ENCODE data around the gene XCL2.
"Not testable (repeated sequence)": the region's sequence is repeated elsewhere in the genome, so short reads cannot be mapped to it uniquely, and the experiment has no call there.

XCL2 gene

DNA sequence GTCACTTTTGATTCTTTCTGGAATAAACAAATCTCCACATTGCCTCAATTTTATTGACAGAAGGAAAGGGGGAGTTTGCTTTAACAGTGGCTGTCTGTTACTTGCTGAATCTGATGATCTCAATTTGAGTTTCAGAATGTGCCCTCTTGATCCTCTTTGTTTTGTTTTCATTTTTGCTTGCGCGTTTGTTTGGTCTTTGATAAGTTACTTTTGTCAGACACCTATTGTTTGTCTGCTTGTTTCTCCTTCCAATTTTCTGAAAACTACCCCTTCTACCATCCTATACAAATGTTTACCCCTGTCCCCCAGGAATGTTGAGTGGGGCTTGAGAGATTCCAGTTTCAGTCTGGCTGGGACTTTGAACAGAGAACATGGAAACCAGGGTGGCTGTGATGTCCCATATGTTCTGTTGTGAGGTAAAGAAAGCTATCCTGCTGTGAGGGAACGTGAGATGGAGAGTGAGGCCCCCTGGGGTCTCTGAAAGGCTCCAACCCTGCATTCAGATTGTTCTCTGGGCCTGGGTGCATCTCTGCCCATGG, 11.8 kb upstream of the XCL2 start:
- no peak for DNase-seq

GRCh38 chr1:168554603-168555483, 11.0 kb upstream of the XCL2 start:
- DNase-seq, result no peak

- DNase-seq, result no peak
Observed at GRCh38 chr1:168553680-168554553, 10.1 kb upstream of the XCL2 start.

DNA sequence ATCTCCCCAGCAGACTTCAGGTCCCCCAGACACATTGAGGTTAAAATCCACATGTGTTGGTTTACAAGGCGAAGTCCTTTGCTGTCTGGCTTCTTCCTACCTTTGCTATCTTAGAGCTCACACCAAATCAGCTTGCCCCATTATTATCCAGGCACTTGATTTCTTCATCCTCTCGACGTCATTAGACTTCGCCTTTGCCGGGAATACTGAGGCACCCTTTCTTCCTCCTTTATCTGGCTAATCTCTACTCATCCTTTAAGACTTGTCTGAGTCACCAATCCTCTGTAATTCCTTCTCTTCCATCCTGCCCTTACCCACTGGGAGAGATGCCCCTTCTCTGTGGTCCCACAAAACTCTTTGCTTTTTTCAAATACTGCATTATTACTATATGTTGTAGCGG, 9.2 kb upstream of the XCL2 start:
- no peak for DNase-seq

DNA sequence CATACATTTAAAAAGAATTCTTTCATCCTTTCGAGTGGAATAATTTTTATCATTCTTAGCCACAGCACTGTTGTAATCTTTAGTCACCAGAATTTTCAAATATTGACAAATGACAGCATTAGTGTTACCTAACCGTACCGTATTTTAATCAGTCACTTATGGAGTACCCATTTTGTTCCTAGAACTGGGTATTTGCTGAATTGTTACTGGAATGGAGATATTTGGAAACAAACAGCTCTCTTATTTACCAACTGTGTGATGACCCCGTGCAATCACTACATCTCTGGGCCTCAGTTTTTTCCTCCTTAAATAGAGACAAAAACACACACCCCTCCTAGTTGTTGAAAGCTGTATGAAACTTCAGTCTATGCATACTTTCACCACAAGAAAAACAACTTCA, 7.9 kb upstream of the XCL2 start:
- DNase-seq, result no peak

- DNase-seq, result no peak
Observed at GRCh38 chr1:168550971-168551370, 7.2 kb upstream of the XCL2 start.

DNA sequence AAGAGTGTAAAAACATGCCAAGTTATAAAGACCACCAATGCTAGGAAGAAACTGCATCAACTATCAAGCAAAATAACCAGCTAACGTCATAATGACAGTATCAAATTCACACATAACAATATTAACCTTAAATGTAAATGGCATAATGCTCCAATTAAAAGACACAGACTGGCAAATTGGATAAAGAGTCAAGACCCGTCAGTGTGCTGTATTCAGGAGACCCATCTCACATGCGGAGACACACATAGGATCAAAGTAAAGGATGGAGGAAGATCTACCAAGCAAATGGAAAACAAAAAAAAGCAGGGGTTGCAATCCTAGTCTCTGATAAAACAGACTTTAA, 2.7 kb upstream of the XCL2 start:
- DNase-seq, result not testable (repeated sequence)

DNA sequence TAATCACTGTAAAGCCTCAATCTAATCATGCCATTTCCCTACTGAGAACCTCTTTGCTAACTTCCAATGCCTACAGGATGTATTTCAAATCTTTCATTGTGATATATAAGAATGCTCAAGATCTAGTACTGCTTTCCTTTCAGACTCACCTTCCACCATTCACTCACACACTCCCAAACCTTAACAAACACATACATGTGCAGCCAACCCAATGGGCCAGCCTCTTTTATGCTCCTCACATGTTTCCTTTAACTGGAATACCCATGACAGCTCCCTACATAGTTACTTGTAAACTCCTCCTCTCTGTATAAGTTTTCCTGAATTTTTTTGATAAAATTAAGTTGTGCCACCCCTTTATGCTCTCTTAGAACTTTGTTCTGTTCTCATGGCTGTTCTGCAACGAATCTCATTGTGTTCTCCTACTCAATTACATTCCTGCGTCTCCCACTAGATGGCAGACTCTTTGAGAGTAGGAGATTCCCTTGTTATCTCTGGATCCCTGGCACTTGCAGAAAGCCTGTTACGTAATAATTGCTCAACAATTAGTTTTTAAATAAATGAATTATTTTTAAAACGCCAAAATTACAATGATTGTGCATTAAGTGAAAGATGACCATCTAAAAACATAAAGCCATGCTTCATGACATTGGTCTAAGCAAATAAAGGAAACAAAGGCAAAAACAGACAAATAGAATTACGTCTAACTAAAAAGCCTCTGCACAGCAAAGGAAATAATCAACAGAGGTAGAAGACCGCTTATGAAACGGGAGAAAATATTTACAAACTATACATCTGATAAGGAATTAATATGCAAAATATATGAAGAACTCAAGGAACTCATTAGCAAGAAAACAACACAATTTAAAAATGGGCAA, 2.1 kb upstream of the XCL2 start:
- not testable (repeated sequence) for DNase-seq

DNA sequence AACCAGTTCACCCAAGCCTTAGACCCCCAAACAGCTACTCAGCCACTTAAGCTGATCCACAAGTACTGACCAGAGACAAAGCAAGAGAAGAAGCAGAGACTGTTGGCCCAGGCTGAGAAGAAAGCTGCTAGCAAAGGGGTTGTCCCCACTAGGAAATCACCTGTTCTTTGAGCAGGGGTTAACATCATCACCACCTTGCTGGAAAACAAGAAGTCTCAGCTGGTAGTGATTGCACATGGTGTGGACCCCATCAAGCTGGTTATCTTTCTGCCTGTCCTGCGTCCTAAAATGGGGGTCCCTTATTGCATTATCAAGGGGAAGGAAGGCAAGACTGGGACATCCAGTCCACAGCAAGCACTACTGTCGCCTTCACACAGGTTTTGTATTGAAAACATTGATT, 819 bp downstream of the XCL2 start:
- not testable (repeated sequence) for DNase-seq

DNA sequence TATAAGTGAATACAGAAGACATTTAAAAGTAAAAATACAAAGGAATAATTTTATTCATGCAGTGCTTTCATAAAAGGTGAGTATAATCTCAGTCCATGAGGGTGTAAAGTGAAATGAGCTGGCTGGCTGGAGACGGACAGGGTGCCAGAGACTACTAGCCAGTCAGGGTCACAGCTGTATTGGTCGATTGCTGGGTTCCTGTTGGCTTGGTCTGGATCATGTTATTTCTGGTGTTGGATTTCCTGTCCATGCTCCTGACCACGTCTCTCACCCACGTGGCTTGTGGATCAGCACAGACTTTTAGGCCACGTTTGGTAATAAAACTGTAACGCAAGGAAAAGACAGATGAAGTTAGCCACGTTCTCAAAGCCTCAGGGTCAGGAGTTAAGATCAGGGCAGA, 3.0 kb downstream of the XCL2 start:
- not testable (repeated sequence) for DNase-seq

- peak; percentile 7 for DNase-seq
Observed at GRCh38 chr1:168535536-168535935, 8.3 kb downstream of the XCL2 start.

GRCh38 chr1:168531615-168532345, 12.0 kb downstream of the XCL2 start:
- no peak for DNase-seq

GRCh38 chr1:168529518-168529917, 14.3 kb downstream of the XCL2 start:
- DNase-seq, result no peak

DNA sequence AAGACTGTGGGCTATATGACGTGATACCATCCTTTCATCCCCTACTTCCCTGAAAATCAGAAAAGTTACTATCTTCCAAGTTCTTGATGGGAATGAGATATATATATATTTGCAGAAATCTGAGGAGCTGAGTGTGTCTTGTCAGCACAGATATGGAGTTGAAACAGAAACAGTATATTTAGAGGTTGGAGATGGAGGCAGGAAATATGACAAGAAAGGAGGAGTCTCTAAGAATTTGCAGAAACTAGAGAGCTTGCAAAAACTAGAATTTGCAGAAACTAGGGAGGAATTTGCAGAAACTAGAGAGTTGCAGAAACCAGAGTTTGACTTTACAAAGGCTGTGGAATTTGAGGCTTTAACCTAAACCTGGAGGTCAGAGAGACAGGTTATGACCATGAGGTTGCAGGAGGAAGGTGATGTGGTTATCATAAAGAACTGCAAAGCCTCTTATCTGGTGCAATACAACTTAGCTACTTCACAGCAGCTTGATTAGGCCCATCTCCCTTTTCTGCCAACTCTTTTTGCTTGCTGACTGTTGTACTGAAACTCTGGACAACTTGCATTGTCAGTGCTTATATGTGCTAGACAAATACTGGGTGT, 22.3 kb downstream of the XCL2 start:
- DNase-seq, result no peak

DNA sequence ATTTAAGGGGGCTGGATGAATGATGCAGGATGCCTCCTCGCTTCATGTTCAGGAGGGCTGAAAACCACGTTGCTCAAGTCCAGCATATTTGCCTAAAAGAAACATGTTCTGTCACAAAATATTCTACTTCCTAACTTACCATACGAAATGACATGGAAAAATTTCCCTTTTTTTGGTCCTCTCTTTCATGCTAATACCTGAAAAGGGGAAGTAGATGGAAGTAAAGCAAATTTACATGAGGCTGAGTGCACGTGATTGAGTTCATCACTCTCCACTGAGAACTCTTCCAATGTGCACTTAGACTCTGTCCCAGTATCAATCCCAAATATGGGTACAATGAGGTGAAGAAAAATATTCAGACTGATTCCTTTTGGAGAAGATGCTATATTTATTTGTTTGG, 23.0 kb downstream of the XCL2 start:
- DNase-seq, result no peak

- DNase-seq, result no peak
Observed at GRCh38 chr1:168520052-168520751, 23.6 kb downstream of the XCL2 start.

- DNase-seq, result no peak
Observed at GRCh38 chr1:168518813-168519212, 25.0 kb downstream of the XCL2 start.

DNA sequence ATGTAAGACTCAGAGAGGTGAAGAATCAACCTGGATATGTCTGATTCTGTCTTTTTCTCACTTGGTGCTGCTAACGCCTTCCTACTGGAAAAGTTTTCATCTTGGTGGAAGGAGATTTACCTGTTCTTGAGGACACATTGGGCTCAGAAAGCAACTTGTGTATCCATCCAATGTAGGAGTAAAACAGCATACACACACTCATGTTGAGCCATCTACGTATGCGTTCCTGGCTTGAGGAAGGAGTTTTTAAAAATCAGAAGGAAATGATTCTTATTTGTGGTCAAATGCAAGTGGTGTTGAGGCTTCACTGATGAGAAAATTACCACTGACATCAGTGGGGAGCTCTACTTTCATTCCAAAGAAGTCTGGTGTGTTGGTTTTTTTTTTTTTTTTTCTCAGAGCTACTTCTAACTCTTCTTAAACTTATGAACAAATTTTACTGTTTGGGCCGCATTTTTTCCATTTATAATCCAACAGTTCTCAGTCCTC, 25.6 kb downstream of the XCL2 start:
- DNase-seq, result no peak

GRCh38 chr1:168514455-168514854, 29.3 kb downstream of the XCL2 start:
- DNase-seq, result no peak

DNA sequence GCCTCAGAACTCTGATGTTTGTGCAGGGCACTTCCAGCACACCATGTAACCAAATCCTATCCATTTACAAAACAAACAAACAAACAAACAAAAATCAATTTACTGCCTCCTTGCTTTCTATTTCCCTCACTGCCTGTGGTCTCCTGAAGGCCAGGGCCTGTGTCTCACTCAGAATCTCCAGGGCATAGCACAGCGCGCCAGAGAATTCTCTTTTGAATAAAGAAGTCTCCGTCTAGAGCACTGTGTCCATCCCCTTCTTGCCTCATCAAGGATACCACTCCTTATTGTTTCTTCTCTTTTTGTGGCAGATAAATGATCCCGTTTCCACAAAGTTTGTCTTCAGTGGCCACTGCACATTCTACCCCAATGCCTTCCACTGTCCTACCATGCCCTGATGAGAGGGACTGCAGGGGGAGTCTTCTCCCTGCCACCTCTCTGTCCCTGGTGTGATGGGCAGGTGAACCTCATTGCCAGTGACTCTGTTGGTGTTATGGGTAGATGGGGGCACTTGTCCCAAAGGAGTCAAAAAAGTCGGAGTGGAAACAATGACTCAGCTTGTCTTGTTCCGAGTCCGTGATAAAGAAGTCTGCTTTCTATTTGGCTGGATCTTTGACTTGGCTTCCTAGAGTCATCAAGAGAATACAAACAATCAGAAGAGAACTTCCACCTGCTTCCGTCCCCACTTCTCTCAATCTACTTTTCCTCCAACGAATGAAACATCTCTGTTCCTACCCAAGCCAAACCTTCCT, 30.0 kb downstream of the XCL2 start:
- no peak for DNase-seq
